Measurements from ENCODE around the gene NFYC. TPM values are rescaled to one million over a fixed set of nuclear protein-coding genes. Genes with fewer than 3 reads are reported as not detected.

Gene NFYC
- total RNA-seq, 1 experiment from 2014 or later = 63.3 TPM

DNA sequence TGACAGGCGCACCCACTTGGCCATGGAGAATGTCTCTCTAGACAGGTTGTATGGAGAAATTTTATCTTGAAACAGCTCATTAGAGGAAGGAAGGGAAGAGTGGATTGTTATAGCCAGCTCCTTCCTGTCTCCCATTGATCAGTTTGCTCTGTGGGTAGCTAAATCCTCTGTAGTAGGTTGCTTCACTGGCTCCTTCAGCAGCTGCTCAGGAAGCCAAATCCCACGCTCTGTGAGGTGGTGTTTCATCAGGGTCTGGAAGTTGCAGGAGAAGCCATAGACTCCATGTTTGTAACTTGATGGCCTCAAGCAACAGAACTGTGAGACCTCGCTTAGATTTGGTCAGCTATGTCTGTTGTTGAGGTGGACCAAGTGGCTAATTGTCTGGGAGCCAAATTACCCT, 6.8 kb upstream of the NFYC start:
- Histone ChIP-seq H3K4me2 (ENCODE audit: low read length) (no peak overlapping the region), H2AFZ (ENCODE audit: low read depth, low read length, poor library complexity, severe bottlenecking) (no peak overlapping the region), H3K4me3 (replicated peaks in 1 of 2; ENCODE audit: low read depth in 1 of 2, low read length in 2 of 2) (no peak overlapping the region), H3K9me3 (ENCODE audit: control insufficient read depth in 1 of 2, insufficient read depth in 1 of 2, low read depth in 1 of 2, low read length in 2 of 2) (no peaks in the 10 kb centered on the region), H3K36me3 (ENCODE audit: control insufficient read depth in 1 of 2, insufficient read depth in 2 of 2, low read length in 2 of 2) (no peaks in the 10 kb centered on the region), H3K9ac (ENCODE audit: low read length) (no peak overlapping the region), H3K9me2 (ENCODE audit: insufficient read depth) (no peaks in the 10 kb centered on the region; the same call in 1 of the 2 replicates), H3K79me2 (ENCODE audit: insufficient read depth, low read length) (peaks cover 2% of the 10 kb centered on the region; the same call in 1 of the 2 replicates), H3K27me3 (ENCODE audit: insufficient read depth, low read length) (no peaks in the 10 kb centered on the region), H3K4me1 (ENCODE audit: control insufficient read depth in 1 of 2, insufficient read depth in 2 of 2, low read length in 2 of 2) (no peaks in the 10 kb centered on the region), H3K27ac (ENCODE audit: low read depth, low read length) (no peak overlapping the region), H4K20me1 (ENCODE audit: insufficient read depth) (no peaks in the 10 kb centered on the region)
- BruUV-seq (replicated peaks) = no TSS peak
- TF ChIP-seq EZH2 (IDR thresholded peaks at IDR 0.05) = no peak
- intact Hi-C loops (cut with micrococcal nuclease) = no loop called here
- CTCF ChIA-PET = interaction anchor here (1.6 kb wide), 1 partner anchor 16 kb away, joined by 5 read pairs; no protein-coding TSS in a partner anchor
- ATAC-seq = no peak
- RAD21 ChIA-PET (ENCODE audit: low non-redundant PET in 1 of 2, low total read pairs in 2 of 2, uncharacterized antibody in 2 of 2, unreplicated experiment in 2 of 2) = no interaction called here
- no peak for DNase-seq (ENCODE audit: low read depth, low spot score)
- POLR2A ChIA-PET = no interaction called here

DNA sequence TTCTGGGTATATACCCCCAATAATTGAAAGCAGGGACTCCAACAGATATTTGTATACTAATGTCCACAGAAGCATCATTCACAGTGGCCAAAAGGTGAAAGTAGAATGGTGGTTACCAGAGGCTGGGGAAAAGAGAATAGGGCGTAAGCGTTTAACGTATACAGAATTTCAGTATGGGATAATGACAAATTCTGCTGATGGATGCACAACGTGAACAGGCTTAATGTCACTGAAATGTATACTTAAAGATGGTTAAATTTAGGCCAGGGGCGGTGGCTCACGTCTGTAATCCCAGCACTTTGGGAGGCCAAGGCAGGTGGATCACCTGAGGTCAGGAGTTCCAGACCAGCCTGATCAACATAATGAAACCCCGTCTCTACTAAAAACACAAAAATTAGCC, 4.4 kb upstream of the NFYC start:
- H4K20me1 ChIP-seq (ENCODE audit: insufficient read depth) = no peaks in the 10 kb centered on the region
- no peak for DNase-seq (ENCODE audit: low read depth, low spot score)
- no peaks in the 10 kb centered on the region for H3K27me3 ChIP-seq (ENCODE audit: insufficient read depth, low read length)
- peaks cover 16% of the 10 kb centered on the region for H3K79me2 ChIP-seq (ENCODE audit: insufficient read depth, low read length)
- no peaks in the 10 kb centered on the region; the same call in 1 of the 2 replicates for H3K9me2 ChIP-seq (ENCODE audit: insufficient read depth)
- RAD21 ChIA-PET (ENCODE audit: low non-redundant PET in 1 of 2, low total read pairs in 2 of 2, uncharacterized antibody in 2 of 2, unreplicated experiment in 2 of 2) = no interaction called here
- H3K4me3 ChIP-seq (replicated peaks in 1 of 2; ENCODE audit: low read depth in 1 of 2, low read length in 2 of 2) = no peak overlapping the region
- ATAC-seq = no peak
- H3K36me3 ChIP-seq (ENCODE audit: control insufficient read depth in 1 of 2, insufficient read depth in 2 of 2, low read length in 2 of 2) = no peaks in the 10 kb centered on the region
- peaks cover 0 to 8% of the 10 kb centered on the region in 2 experiments; a peak in 1 of 4 replicates for H3K4me1 ChIP-seq (ENCODE audit: control insufficient read depth in 1 of 2, insufficient read depth in 2 of 2, low read length in 2 of 2)
- CTCF ChIA-PET = no interaction called here
- intact Hi-C loops (cut with micrococcal nuclease) = no loop called here
- H3K9me3 ChIP-seq (ENCODE audit: control insufficient read depth in 1 of 2, insufficient read depth in 1 of 2, low read depth in 1 of 2, low read length in 2 of 2) = no peaks in the 10 kb centered on the region
- H3K9ac ChIP-seq (ENCODE audit: low read length) = no peak overlapping the region
- no peak overlapping the region for H3K4me2 ChIP-seq (ENCODE audit: low read length)
- H2AFZ ChIP-seq (ENCODE audit: low read depth, low read length, poor library complexity, severe bottlenecking) = no peak overlapping the region
- H3K27ac ChIP-seq (ENCODE audit: low read depth, low read length) = no peak overlapping the region
- POLR2A ChIA-PET = no interaction called here
- BruUV-seq (replicated peaks) = no TSS peak
- no peak for TF ChIP-seq ELF1 (IDR thresholded peaks at IDR 0.05; ENCODE audit: borderline replicate concordance, low read depth)
- TF ChIP-seq, protein P1, sequence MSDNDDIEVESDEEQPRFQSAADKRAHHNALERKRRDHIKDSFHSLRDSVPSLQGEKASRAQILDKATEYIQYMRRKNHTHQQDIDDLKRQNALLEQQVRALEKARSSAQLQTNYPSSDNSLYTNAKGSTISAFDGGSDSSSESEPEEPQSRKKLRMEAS (IDR thresholded peaks at IDR 0.05) = no peak
- TF ChIP-seq CBX3 (IDR thresholded peaks at IDR 0.05; ENCODE audit: low read depth) = no peak
- no peak for TF ChIP-seq EGR1 (IDR thresholded peaks at IDR 0.05; ENCODE audit: low read depth)
- TF ChIP-seq, protein P2, sequence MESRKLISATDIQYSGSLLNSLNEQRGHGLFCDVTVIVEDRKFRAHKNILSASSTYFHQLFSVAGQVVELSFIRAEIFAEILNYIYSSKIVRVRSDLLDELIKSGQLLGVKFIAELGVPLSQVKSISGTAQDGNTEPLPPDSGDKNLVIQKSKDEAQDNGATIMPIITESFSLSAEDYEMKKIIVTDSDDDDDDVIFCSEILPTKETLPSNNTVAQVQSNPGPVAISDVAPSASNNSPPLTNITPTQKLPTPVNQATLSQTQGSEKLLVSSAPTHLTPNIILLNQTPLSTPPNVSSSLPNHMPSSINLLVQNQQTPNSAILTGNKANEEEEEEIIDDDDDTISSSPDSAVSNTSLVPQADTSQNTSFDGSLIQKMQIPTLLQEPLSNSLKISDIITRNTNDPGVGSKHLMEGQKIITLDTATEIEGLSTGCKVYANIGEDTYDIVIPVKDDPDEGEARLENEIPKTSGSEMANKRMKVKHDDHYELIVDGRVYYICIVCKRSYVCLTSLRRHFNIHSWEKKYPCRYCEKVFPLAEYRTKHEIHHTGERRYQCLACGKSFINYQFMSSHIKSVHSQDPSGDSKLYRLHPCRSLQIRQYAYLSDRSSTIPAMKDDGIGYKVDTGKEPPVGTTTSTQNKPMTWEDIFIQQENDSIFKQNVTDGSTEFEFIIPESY (IDR thresholded peaks at IDR 0.05; ENCODE audit: extremely low read depth, insufficient replicate concordance, low read length) = no peak
- no peak for TF ChIP-seq SRF (IDR thresholded peaks at IDR 0.05; ENCODE audit: low read depth)
- no peak for TF ChIP-seq RAD21 (IDR thresholded peaks at IDR 0.05; ENCODE audit: low read depth)
- no peak for TF ChIP-seq JUND (IDR thresholded peaks at IDR 0.05)
- TF ChIP-seq YY1 (IDR thresholded peaks at IDR 0.05; ENCODE audit: extremely low read depth, insufficient replicate concordance, low read depth, low read length) = no peak
- no peak for TF ChIP-seq ATF3 (IDR thresholded peaks at IDR 0.05)
- no peak for TF ChIP-seq POLR2AphosphoS5 (IDR thresholded peaks at IDR 0.05; ENCODE audit: low read depth, low read length)
- TF ChIP-seq EZH2phosphoT487 (IDR thresholded peaks at IDR 0.05; ENCODE audit: borderline replicate concordance) = no peak
- no peak for TF ChIP-seq CTCF (IDR thresholded peaks at IDR 0.05 in 2 of 3, conservative IDR thresholded peaks at IDR 0.05 in 1 of 3; ENCODE audit: borderline replicate concordance in 1 of 3, insufficient read depth in 1 of 3, low read depth in 2 of 3, low read length in 2 of 3)
- no peak for TF ChIP-seq ZNF274 (IDR thresholded peaks at IDR 0.05; ENCODE audit: low read depth, low read length)
- TF ChIP-seq ZFX (IDR thresholded peaks at IDR 0.05) = no peak
- TF ChIP-seq TCF7L2 (IDR thresholded peaks at IDR 0.05; ENCODE audit: borderline replicate concordance, extremely low read depth, insufficient read depth, insufficient read length) = no peak
